ENCODE measurements around the gene TSSK6. TPM values are rescaled to one million over a fixed set of nuclear protein-coding genes. Genes with fewer than 3 reads are reported as not detected.

TSSK6 gene
- total and polyA plus RNA-seq, 2 experiments from 2014 or later: 0.63 to 4.9 TPM

GRCh38 chr19:19527674-19528625 lies 12.6 kb upstream of the TSSK6 start (continued):
- TF ChIP-seq CTCF (conservative IDR thresholded peaks at IDR 0.05; ENCODE audit: low read depth in 2 of 2): no peak
- TF ChIP-seq EZH2phosphoT487 (IDR thresholded peaks at IDR 0.05; ENCODE audit: unreplicated experiment): no peak
- no peak for TF ChIP-seq NANOG (IDR thresholded peaks at IDR 0.05; ENCODE audit: borderline replicate concordance)
- no peak for TF ChIP-seq CREB1 (CRISPR knock-in tag; IDR thresholded peaks at IDR 0.05; ENCODE audit: low read depth)
- TF ChIP-seq, protein P1, sequence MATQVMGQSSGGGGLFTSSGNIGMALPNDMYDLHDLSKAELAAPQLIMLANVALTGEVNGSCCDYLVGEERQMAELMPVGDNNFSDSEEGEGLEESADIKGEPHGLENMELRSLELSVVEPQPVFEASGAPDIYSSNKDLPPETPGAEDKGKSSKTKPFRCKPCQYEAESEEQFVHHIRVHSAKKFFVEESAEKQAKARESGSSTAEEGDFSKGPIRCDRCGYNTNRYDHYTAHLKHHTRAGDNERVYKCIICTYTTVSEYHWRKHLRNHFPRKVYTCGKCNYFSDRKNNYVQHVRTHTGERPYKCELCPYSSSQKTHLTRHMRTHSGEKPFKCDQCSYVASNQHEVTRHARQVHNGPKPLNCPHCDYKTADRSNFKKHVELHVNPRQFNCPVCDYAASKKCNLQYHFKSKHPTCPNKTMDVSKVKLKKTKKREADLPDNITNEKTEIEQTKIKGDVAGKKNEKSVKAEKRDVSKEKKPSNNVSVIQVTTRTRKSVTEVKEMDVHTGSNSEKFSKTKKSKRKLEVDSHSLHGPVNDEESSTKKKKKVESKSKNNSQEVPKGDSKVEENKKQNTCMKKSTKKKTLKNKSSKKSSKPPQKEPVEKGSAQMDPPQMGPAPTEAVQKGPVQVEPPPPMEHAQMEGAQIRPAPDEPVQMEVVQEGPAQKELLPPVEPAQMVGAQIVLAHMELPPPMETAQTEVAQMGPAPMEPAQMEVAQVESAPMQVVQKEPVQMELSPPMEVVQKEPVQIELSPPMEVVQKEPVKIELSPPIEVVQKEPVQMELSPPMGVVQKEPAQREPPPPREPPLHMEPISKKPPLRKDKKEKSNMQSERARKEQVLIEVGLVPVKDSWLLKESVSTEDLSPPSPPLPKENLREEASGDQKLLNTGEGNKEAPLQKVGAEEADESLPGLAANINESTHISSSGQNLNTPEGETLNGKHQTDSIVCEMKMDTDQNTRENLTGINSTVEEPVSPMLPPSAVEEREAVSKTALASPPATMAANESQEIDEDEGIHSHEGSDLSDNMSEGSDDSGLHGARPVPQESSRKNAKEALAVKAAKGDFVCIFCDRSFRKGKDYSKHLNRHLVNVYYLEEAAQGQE (IDR thresholded peaks at IDR 0.05; ENCODE audit: unreplicated experiment): no peak

DNA sequence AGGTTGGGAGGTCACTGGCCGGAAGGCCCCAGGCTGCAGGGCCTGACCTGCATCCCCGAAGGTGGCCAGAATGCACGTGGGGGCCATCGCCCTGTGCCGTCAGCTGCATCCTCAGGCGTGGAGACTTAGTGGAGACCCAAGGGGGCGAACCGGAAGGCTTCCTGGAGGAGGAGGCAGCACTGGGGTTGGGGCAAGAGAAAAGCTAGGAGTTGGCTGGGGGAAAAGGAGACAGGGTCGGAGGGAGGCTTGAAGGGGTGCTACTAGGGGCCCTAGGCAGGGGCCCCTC lies 12.0 kb upstream of the TSSK6 start:
- Histone ChIP-seq H4K20me1 (replicated peaks; ENCODE audit: insufficient read depth) (peaks cover 30% of the 10 kb centered on the region), H3K4me1 (ENCODE audit: insufficient read depth) (peaks cover 6% of the 10 kb centered on the region; the same call in 1 of the 2 replicates), H2AFZ (no peak overlapping the region), H3K36me3 (ENCODE audit: insufficient read depth) (peaks cover 6% of the 10 kb centered on the region; the same call in 1 of the 2 replicates), H3F3A (replicated peaks; ENCODE audit: low read depth) (peaks cover 22% of the 10 kb centered on the region), H3K27ac (ENCODE audit: low read depth) (no peak overlapping the region; the same call in 1 of the 2 replicates), H3K79me2 (replicated peaks; ENCODE audit: insufficient read depth) (peaks cover 31% of the 10 kb centered on the region), H3K9me2 (ENCODE audit: insufficient read depth) (no peaks in the 10 kb centered on the region), H3K4me3 (no peak overlapping the region), H3K4me2 (no peak overlapping the region), H3K27me3 (ENCODE audit: insufficient read depth) (no peaks in the 10 kb centered on the region)
- Mint-ChIP-seq H3K9me3 (no peaks in the 10 kb centered on the region), H3K36me3 (ENCODE audit: low read depth) (peaks cover 41% of the 10 kb centered on the region), H3K4me3 (no peak overlapping the region), H3K27ac (no peak overlapping the region), H3K4me1 (peaks cover 36% of the 10 kb centered on the region), H3K27me3 (ENCODE audit: insufficient read depth, low read depth, poor library complexity) (peaks cover 5% of the 10 kb centered on the region)
- DNase-seq (ENCODE audit: low spot score): no peak
- ATAC-seq: no peak
- TF ChIP-seq ZNF331 (CRISPR knock-in tag; IDR thresholded peaks at IDR 0.05; ENCODE audit: low read depth): no peak
- TF ChIP-seq, protein P2, sequence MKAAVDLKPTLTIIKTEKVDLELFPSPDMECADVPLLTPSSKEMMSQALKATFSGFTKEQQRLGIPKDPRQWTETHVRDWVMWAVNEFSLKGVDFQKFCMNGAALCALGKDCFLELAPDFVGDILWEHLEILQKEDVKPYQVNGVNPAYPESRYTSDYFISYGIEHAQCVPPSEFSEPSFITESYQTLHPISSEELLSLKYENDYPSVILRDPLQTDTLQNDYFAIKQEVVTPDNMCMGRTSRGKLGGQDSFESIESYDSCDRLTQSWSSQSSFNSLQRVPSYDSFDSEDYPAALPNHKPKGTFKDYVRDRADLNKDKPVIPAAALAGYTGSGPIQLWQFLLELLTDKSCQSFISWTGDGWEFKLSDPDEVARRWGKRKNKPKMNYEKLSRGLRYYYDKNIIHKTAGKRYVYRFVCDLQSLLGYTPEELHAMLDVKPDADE (IDR thresholded peaks at IDR 0.05): no peak
- TF ChIP-seq, protein P1 (IDR thresholded peaks at IDR 0.05; ENCODE audit: unreplicated experiment): no peak
- no peak for TF ChIP-seq NANOG (IDR thresholded peaks at IDR 0.05; ENCODE audit: borderline replicate concordance)

Measured in GM23338 (cell line).